Right renal pelvis (tissue), 4 donors: ENCODE results near the gene MEOX1. TPM values are rescaled to one million over a fixed set of nuclear protein-coding genes. Genes with fewer than 3 reads are reported as not detected.
"Not testable (repeated sequence)": the region's sequence is repeated elsewhere in the genome, so short reads cannot be mapped to it uniquely, and the experiment has no call there.

Source experiments
- DNase-seq, 4 donors: peaks; one replicate each; pipeline ENCODE4 v3.0.0-alpha.2; 2013; ENCODE audit warnings: low read depth in 4 of 4, low spot score in 3 of 4, missing footprints in 1 of 4
- polyA plus RNA-seq, 4 donors: library from polyadenylated mRNA; unstranded; fragments of 120-200 nt; gene quantifications; one replicate each; pipeline ENCODE4 v1.2.1, GENCODE V29; 2013; ENCODE audit not compliant: insufficient read length in 4 of 4

MEOX1 gene
- polyA plus RNA-seq = 10 to 100 TPM in 3 of 4 donors, 1 to 10 TPM in 1; 7.1 to 15.1 (median 13.2) TPM

DNA sequence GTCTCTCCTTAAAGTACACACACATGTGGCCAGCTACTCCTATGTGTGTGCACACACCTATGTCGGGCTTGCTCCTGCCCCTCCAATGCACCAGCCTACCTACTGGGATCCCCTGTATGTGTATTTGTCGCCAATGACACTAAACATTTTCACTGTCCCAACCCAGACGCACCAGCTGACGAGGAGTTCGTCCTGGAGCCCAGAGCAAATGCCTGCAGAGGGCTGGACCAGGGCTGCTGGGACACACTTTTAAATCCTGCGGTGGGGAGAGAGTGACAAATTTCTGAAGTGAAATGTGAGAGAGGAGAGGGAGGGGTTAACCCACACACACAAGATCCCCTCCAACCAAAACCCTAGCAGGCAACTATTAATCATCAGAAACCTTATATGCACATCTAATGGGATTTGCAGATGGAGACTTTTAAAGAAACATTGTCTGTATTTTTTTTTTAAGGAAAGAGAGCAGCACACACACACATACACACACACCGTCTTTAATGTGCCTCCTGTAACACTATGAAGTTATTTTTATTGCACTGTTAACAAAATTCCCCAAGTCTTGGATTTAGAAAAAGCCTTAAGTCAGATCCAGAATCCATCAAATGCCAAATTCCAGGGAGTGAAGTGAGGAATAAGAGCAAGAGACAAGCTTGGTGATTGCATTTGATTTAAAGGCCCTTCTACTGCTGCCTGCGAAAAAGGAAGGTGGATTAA lies at the start of gene MEOX1:
Gene MEOX1 (minus strand): TSS at position 224 of the 714 bp plus-strand sequence. CDS start 388 bp downstream, outside the sequence.
- peak in 1 of 4 donors; percentile 70 for DNase-seq

DNA sequence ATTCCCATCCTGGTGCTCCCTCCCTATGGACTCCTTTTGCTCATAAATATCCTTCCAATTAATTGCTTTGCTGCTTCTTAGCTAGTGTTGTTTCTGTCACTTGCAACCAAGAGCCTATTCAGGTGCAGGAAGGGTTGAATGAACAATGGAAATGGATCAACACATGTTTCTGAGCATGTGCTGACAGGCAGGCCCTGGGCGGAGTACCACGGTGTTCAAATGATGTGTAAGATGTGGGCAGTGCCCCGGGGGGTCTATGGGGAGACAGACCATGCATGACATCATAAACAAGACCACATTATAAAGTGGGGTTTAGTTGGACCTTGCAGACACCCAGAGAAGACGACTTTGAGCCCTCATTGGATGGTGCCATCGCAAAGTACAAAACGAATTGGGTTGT lies 48.4 kb upstream of the MEOX1 start:
- DNase-seq = no peak

DNA sequence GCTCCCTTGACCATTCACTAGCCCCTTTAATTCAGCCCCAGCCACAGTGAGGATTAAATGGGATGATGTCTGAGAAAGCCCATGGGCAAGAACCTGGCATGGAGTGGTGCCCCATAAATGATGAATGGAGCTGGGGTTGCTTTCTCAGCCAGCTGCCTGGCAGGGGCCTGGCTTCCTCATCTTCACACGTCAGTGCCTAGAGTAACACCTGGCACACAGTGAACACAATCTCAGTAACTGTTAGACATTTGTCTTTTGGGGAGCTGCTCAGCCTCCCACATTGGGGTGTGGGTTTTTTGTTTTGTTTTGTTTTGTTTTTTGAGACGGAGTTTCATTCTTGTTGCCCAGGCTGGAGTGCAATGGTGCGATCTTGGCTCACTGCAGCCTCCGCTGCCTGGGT lies 47.5 kb upstream of the MEOX1 start:
- DNase-seq = no peak

- DNase-seq = no peak
Measured at GRCh38 chr17:43707184-43707583, 45.5 kb upstream of the MEOX1 start.

GRCh38 chr17:43706235-43706634 lies 44.5 kb upstream of the MEOX1 start:
- DNase-seq = no peak

DNA sequence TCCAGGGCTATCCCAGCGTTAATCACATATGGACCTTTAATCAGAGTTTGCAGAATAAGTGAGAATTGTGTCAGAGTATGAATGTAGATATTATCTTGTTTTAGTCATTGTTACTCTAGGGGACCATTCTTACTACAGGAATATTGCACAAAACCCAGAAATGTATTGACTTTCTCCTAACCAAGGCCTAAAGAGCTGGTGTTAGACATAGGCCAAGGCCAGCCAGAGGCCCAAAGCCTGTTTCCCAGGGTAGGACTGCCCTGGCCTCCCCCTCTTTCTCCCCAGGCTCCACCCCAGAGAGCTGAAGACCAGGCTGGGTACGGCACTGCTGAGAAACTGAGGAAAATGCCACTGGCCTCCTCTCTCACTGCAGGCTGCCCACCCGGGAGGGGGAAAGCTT lies 41.9 kb upstream of the MEOX1 start:
- DNase-seq = no peak

GRCh38 chr17:43702637-43703036 lies 40.9 kb upstream of the MEOX1 start:
- no peak for DNase-seq

- no peak for DNase-seq
Measured at GRCh38 chr17:43701318-43701743, 39.6 kb upstream of the MEOX1 start.

DNA sequence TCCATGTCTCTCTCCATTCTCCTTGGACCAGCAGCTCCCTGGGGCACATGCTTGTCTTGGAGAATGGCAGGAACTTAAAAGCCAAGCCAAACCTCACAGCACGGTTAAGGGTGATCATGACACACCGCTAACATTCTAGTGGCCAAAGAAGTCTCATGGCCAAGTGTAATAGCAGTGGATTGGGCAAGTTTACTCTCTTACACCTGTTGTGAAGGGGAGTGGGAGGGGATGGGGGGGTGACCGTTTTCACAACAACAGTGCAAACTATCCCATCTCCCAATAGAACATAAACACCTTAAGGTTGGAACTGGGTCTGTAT lies 37.7 kb upstream of the MEOX1 start:
- DNase-seq = no peak

DNA sequence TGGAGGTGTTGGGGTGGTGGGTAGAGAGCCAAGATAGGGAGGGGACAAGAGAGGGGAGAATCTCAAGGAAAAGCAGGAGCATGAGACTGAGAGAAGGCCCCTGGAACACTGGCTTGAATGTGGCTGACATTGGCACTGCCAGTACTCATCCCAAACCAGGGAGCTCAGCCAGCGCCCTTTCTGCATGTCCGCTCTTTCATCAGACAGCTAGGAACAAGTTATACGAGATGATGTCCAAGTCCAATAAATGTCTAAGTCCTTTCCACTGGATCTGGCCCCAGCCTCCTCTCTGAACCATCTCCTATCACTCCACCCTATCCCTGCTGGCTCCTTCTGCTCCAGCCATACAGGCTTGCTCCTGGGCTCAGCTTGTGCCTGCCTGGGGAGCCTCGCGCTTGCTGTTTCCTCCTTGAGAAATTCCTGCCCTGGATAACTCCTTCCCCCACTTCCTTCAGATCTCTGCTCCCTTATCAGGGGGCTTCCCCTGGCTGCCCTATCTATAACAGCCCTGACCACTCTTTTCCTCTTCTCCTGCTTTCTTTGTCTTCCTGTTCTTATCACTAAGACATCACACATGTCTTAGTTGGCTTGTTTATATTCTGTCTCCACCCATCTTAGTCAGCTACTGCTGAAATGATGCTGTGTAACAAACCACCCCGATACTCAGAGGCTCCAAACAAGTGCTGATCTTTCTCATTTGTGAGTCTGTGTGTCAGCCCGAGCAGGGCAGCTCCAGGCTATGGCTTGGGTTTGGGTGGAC lies 37.1 kb upstream of the MEOX1 start:
- DNase-seq = no peak

GRCh38 chr17:43697937-43698336 lies 36.2 kb upstream of the MEOX1 start:
- no peak for DNase-seq

DNA sequence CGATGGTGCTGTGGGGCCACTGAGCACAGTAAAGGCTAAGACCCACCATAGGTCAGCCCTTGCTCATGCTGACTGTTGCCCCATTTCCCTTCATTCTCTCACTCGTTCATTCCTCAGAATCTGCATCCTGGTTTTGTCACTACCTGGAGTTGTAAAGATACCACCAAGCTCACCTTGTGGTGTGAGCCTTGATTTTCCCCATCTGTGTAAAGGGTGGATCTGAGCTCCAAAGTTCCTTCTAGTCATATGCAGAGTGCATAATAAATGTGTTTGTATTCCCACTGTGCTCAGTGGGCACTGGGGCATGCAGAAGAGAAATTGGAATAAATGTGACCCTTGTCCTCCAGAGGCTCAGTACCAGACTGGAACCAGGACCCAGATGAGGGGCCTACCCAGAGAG lies 35.2 kb upstream of the MEOX1 start:
- DNase-seq = no peak

DNA sequence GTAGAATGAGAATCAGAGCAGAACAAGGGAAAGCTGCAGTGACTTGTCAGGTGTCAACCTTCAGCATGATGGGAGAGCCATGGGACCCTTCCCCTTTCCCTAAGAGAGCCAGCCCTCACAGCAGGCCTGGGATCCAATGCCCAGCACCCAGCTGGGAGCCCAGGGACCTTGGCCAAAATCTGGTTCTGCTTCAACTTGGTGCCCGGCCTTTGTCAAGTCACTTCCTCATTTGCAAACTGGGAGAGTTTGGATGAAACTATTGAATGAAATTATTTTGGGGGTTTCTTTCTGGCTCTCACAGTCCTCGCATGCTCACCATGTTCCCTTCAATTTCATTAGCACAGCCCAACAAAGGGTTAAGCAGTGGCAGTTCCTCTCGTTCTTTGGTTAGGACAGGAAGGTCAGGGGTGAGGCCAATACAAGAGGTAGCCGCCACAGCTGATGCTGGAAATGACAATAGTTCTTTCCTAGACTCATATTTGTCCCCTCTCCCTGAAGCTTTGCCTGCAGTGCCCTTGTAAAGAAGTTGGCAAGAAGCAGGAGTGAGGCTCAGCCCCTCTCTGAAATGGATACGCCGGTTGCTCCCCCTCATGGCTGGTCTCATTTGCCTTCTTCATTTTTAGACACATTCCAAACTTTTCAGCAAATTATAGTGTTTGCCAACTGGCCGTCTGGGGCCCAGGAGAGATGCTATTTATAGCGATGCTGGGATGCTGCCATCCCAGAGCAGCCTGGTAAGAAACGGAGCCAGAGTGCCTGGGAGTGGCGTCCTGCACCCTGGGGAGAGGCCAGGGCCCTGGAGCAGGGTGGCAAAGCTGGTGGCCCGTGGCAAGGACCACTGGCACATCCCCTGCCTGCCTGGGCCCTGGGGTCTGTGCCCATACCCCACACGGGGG lies 34.5 kb upstream of the MEOX1 start:
- no peak for DNase-seq

GRCh38 chr17:43694081-43694870 lies 32.6 kb upstream of the MEOX1 start:
- DNase-seq = peak; percentile 76 to 83 (median 81)

- no peak for DNase-seq
Measured at GRCh38 chr17:43691317-43691693, 29.6 kb upstream of the MEOX1 start.

DNA sequence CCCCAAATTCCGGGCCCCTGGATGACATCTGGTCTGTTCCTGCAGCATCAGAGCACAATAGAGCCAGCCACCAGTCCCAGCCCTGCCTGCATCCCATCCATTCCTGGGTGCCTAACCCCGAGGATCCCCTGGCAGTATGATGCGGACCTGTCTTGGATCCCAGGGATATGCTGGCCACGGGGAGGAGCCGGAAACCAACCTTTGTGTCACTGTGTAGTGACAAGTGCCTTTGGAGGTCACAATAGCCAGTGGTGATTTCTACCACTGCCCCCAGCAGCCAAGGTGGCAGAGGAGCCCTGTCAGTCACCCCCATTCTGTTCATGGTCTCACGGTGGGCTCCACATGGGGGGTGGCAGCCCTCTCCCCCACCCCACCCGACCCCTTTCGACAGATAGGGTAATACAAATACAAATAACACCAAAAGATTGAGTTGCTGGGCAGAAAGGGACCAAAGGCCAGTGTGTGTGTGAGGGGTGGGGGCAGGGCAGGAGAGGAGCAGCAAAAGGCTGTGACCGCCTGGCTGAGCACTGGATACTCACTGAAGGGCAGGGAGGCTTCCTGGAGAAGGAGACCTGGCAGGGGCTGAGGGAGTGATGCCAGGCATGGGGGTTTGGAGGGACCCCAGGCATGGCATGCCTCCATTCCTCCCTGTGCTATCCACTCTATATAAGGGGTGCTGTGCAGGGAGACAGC lies 29.0 kb upstream of the MEOX1 start:
- DNase-seq = no peak

DNA sequence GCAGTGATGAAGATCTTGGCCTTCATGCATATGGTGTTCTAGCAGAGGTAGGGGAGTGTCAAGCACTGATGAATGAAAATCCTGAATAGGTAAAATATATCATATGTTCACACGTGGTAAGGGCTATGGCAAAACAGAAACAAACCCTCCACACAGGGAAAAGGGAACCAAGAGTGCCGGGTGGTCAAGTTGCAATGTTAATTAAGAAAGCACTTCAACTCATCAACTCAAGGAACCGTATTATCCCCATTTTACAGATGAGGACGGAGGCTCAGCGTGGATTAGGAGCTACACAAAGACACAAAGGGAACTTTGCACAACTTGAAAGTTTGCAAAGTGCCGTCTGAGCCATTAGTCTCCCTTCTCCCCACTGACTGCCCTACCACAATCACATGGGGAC lies 28.1 kb upstream of the MEOX1 start:
- DNase-seq = no peak

- DNase-seq = no peak
Measured at GRCh38 chr17:43689131-43689530, 27.4 kb upstream of the MEOX1 start.

- DNase-seq = not testable (repeated sequence)
Measured at GRCh38 chr17:43686957-43687356, 25.2 kb upstream of the MEOX1 start.
